Measurements from ENCODE around the gene GABRR3.
"Not testable (repeated sequence)": the region's sequence is repeated elsewhere in the genome, so short reads cannot be mapped to it uniquely, and the experiment has no call there.

The GABRR3 gene

GRCh38 chr3:98021830-98022560, 13.1 kb downstream of the GABRR3 start:
- no peak for DNase-seq

- DNase-seq, result no peak
Measured at GRCh38 chr3:98020412-98020811, 14.7 kb downstream of the GABRR3 start.

GRCh38 chr3:98018301-98018700, 16.8 kb downstream of the GABRR3 start:
- no peak for DNase-seq

GRCh38 chr3:98014268-98014585, 20.9 kb downstream of the GABRR3 start:
- DNase-seq, result no peak

- DNase-seq, result no peak
Measured at GRCh38 chr3:98013411-98014267, 21.5 kb downstream of the GABRR3 start.

- DNase-seq, result no peak
Measured at GRCh38 chr3:98012979-98013378, 22.1 kb downstream of the GABRR3 start.

GRCh38 chr3:98010883-98011449, 24.1 kb downstream of the GABRR3 start:
- DNase-seq, result not testable (repeated sequence)

GRCh38 chr3:98010194-98010882, 24.8 kb downstream of the GABRR3 start:
- no peak for DNase-seq

GRCh38 chr3:98008855-98009254, 26.3 kb downstream of the GABRR3 start:
- DNase-seq, result no peak

GRCh38 chr3:98005438-98005837, 29.7 kb downstream of the GABRR3 start:
- no peak for DNase-seq

GRCh38 chr3:98004721-98005120, 30.4 kb downstream of the GABRR3 start:
- DNase-seq, result no peak

- DNase-seq, result no peak
Measured at GRCh38 chr3:98003306-98003969, 31.7 kb downstream of the GABRR3 start.

- no peak for DNase-seq
Measured at GRCh38 chr3:98002717-98003116, 32.4 kb downstream of the GABRR3 start.

GRCh38 chr3:97999994-98000393, 35.1 kb downstream of the GABRR3 start:
- no peak for DNase-seq

GRCh38 chr3:97999103-97999502, 36.0 kb downstream of the GABRR3 start:
- no peak for DNase-seq

- DNase-seq, result no peak
Measured at GRCh38 chr3:97996988-97997387, 38.1 kb downstream of the GABRR3 start.

- DNase-seq, result no peak
Measured at GRCh38 chr3:97994328-97994945, 40.7 kb downstream of the GABRR3 start.

- no peak for DNase-seq
Measured at GRCh38 chr3:97993526-97993925, 41.6 kb downstream of the GABRR3 start.

- no peak for DNase-seq
Measured at GRCh38 chr3:97992547-97993173, 42.5 kb downstream of the GABRR3 start.

GRCh38 chr3:97991293-97991682, 43.8 kb downstream of the GABRR3 start:
- no peak for DNase-seq

GRCh38 chr3:97990624-97991292, 44.4 kb downstream of the GABRR3 start:
- no peak for DNase-seq

Data from retina (tissue), 1 donor.